ENCODE results near the gene SLFNL1. TPM values are rescaled to one million over a fixed set of nuclear protein-coding genes. Genes with fewer than 3 reads are reported as not detected.

Gene SLFNL1
- total RNA-seq, 4 donors from 2014 or later, result 0.42 to 0.97 (median 0.60) TPM; not detected in 1

- no peak for DNase-seq (ENCODE audit: low spot score in 2 of 2)
- Histone ChIP-seq H3K9me3 (no peaks in the 10 kb centered on the region), H3K27me3 (no peaks in the 10 kb centered on the region), H3K4me1 (peaks cover 4% of the 10 kb centered on the region), H3K4me3 (no peak overlapping the region), H3K36me3 (peaks cover 40% of the 10 kb centered on the region), H3K27ac (no peak overlapping the region)
- TF ChIP-seq EP300 (IDR thresholded peaks at IDR 0.05) (no peak), CTCF (IDR thresholded peaks at IDR 0.05) (no peak), POLR2AphosphoS5 (IDR thresholded peaks at IDR 0.05) (no peak), POLR2A (IDR thresholded peaks at IDR 0.05) (no peak)
- WGBS, result 70% methylated on average over 4 of the region's 5 CpGs
Measured at GRCh38 chr1:41015281-41015896, 6.1 kb downstream of the SLFNL1 start.

GRCh38 chr1:41014871-41015270, 6.7 kb downstream of the SLFNL1 start:
- 70% methylated on average over 8 of the region's 8 CpGs for WGBS
- TF ChIP-seq POLR2A (IDR thresholded peaks at IDR 0.05) (no peak), EP300 (IDR thresholded peaks at IDR 0.05) (no peak), POLR2AphosphoS5 (IDR thresholded peaks at IDR 0.05) (no peak), CTCF (IDR thresholded peaks at IDR 0.05) (no peak)
- Histone ChIP-seq H3K4me1 (peaks cover 4% of the 10 kb centered on the region), H3K27me3 (no peaks in the 10 kb centered on the region), H3K9me3 (no peaks in the 10 kb centered on the region), H3K36me3 (peaks cover 41% of the 10 kb centered on the region), H3K4me3 (no peak overlapping the region), H3K27ac (no peak overlapping the region)
- DNase-seq (ENCODE audit: low spot score in 2 of 2), result no peak

GRCh38 chr1:41013796-41014195, 7.7 kb downstream of the SLFNL1 start:
- Histone ChIP-seq H3K9me3 (no peaks in the 10 kb centered on the region), H3K36me3 (peaks cover 51% of the 10 kb centered on the region), H3K27ac (no peak overlapping the region), H3K4me3 (no peak overlapping the region), H3K27me3 (no peaks in the 10 kb centered on the region), H3K4me1 (peaks cover 4% of the 10 kb centered on the region)
- DNase-seq (ENCODE audit: low spot score in 2 of 2), result no peak
- TF ChIP-seq CTCF (IDR thresholded peaks at IDR 0.05), result no peak
- TF ChIP-seq POLR2AphosphoS5 (IDR thresholded peaks at IDR 0.05), result no peak
- TF ChIP-seq EP300 (IDR thresholded peaks at IDR 0.05), result no peak
- WGBS, result 89% methylated on average over 7 of the region's 7 CpGs

- peaks cover 54% of the 10 kb centered on the region for H3K36me3 ChIP-seq
- TF ChIP-seq EP300 (IDR thresholded peaks at IDR 0.05) (no peak), POLR2A (IDR thresholded peaks at IDR 0.05) (no peak), CTCF (IDR thresholded peaks at IDR 0.05) (no peak), POLR2AphosphoS5 (IDR thresholded peaks at IDR 0.05) (no peak)
- WGBS, result 84% methylated on average over 6 of the region's 6 CpGs
- H3K27me3 ChIP-seq, result no peaks in the 10 kb centered on the region
- peaks cover 4% of the 10 kb centered on the region for H3K4me1 ChIP-seq
- no peak overlapping the region for H3K27ac ChIP-seq
- no peak overlapping the region for H3K4me3 ChIP-seq
- no peak for DNase-seq (ENCODE audit: low spot score in 2 of 2)
- no peaks in the 10 kb centered on the region for H3K9me3 ChIP-seq
Measured at GRCh38 chr1:41013024-41013423, 8.5 kb downstream of the SLFNL1 start.

GRCh38 chr1:41010345-41010744, 11.2 kb downstream of the SLFNL1 start:
- no peak for DNase-seq (ENCODE audit: low spot score in 2 of 2)
- 100% methylated on average over 1 of the region's 1 CpG for WGBS
- Histone ChIP-seq H3K4me3 (no peak overlapping the region), H3K27me3 (no peaks in the 10 kb centered on the region), H3K4me1 (peaks cover 12% of the 10 kb centered on the region), H3K27ac (no peak overlapping the region), H3K36me3 (peaks cover 57% of the 10 kb centered on the region), H3K9me3 (no peaks in the 10 kb centered on the region)
- TF ChIP-seq POLR2A (IDR thresholded peaks at IDR 0.05) (no peak), POLR2AphosphoS5 (IDR thresholded peaks at IDR 0.05) (no peak), EP300 (IDR thresholded peaks at IDR 0.05) (no peak), CTCF (IDR thresholded peaks at IDR 0.05) (no peak)

All from suprapubic skin (tissue), 4 donors.